Measurements from ENCODE around the gene POU3F3.
A peak's percentile ranks its signal among the peaks of the same experiment; 100 is the strongest.

The POU3F3 gene

GRCh38 chr2:104853534-104854497 is at the start of gene POU3F3:
Gene POU3F3 (plus strand): TSS chr2:104854115. CDS start chr2:104855511, 1,396 bp downstream.
- H3K4me3 Mint-ChIP-seq, result peak within 1 kb of the TSS; percentile 74

GRCh38 chr2:104804148-104804890 is 49.6 kb upstream of the POU3F3 start:
- Mint-ChIP-seq H3K27me3 (ENCODE audit: low read depth) (no peaks in the 10 kb centered on the region), H3K4me3 (no peak overlapping the region), H3K27ac (no peak overlapping the region), H3K4me1 (ENCODE audit: low read depth) (no peaks in the 10 kb centered on the region), H3K36me3 (ENCODE audit: low read depth) (no peaks in the 10 kb centered on the region), H3K9me3 (peaks cover 14% of the 10 kb centered on the region)

More at GRCh38 chr2:104853534-104854497, at the start of gene POU3F3:
- Mint-ChIP-seq H3K36me3 (ENCODE audit: low read depth) (peaks cover 8% of the 10 kb centered on the region), H3K27ac (peak within 1 kb of the TSS; percentile 91), H3K9me3 (peaks cover 4% of the 10 kb centered on the region), H3K27me3 (ENCODE audit: low read depth) (peaks cover 82% of the 10 kb centered on the region), H3K4me1 (ENCODE audit: low read depth) (peaks cover 28% of the 10 kb centered on the region)

GRCh38 chr2:104812286-104812685 is 41.6 kb upstream of the POU3F3 start:
- Mint-ChIP-seq H3K9me3 (peaks cover 4% of the 10 kb centered on the region), H3K27me3 (ENCODE audit: low read depth) (no peaks in the 10 kb centered on the region), H3K36me3 (ENCODE audit: low read depth) (no peaks in the 10 kb centered on the region), H3K27ac (no peak overlapping the region), H3K4me3 (no peak overlapping the region), H3K4me1 (ENCODE audit: low read depth) (no peaks in the 10 kb centered on the region)

- H3K4me1 Mint-ChIP-seq (ENCODE audit: low read depth), result no peaks in the 10 kb centered on the region
- H3K4me3 Mint-ChIP-seq, result no peak overlapping the region
These were observed 37.8 kb upstream of the POU3F3 start for GRCh38 chr2:104816143-104816542.

GRCh38 chr2:104818264-104818663 is 35.7 kb upstream of the POU3F3 start:
- Mint-ChIP-seq H3K4me1 (ENCODE audit: low read depth) (no peaks in the 10 kb centered on the region), H3K27ac (no peak overlapping the region), H3K36me3 (ENCODE audit: low read depth) (no peaks in the 10 kb centered on the region), H3K4me3 (no peak overlapping the region), H3K9me3 (no peaks in the 10 kb centered on the region), H3K27me3 (ENCODE audit: low read depth) (no peaks in the 10 kb centered on the region)

More at GRCh38 chr2:104816143-104816542, 37.8 kb upstream of the POU3F3 start:
- H3K36me3 Mint-ChIP-seq (ENCODE audit: low read depth), result no peaks in the 10 kb centered on the region
- no peaks in the 10 kb centered on the region for H3K27me3 Mint-ChIP-seq (ENCODE audit: low read depth)
- H3K27ac Mint-ChIP-seq, result no peak overlapping the region
- H3K9me3 Mint-ChIP-seq, result no peaks in the 10 kb centered on the region

- Mint-ChIP-seq H3K4me1 (ENCODE audit: low read depth) (no peaks in the 10 kb centered on the region), H3K27me3 (ENCODE audit: low read depth) (no peaks in the 10 kb centered on the region), H3K9me3 (peaks cover 12% of the 10 kb centered on the region), H3K4me3 (no peak overlapping the region), H3K36me3 (ENCODE audit: low read depth) (no peaks in the 10 kb centered on the region), H3K27ac (no peak overlapping the region)
These were observed 33.8 kb upstream of the POU3F3 start for GRCh38 chr2:104820126-104820525.

GRCh38 chr2:104825124-104825865 is 28.6 kb upstream of the POU3F3 start:
- H3K36me3 Mint-ChIP-seq (ENCODE audit: low read depth), result no peaks in the 10 kb centered on the region
- no peak overlapping the region for H3K4me3 Mint-ChIP-seq
- no peak overlapping the region for H3K27ac Mint-ChIP-seq
- H3K4me1 Mint-ChIP-seq (ENCODE audit: low read depth), result no peaks in the 10 kb centered on the region
- H3K9me3 Mint-ChIP-seq, result peaks cover 12% of the 10 kb centered on the region
- no peaks in the 10 kb centered on the region for H3K27me3 Mint-ChIP-seq (ENCODE audit: low read depth)

GRCh38 chr2:104826016-104826415 is 27.9 kb upstream of the POU3F3 start:
- Mint-ChIP-seq H3K36me3 (ENCODE audit: low read depth) (no peaks in the 10 kb centered on the region), H3K9me3 (peaks cover 12% of the 10 kb centered on the region), H3K27me3 (ENCODE audit: low read depth) (no peaks in the 10 kb centered on the region), H3K4me1 (ENCODE audit: low read depth) (no peaks in the 10 kb centered on the region), H3K27ac (no peak overlapping the region), H3K4me3 (no peak overlapping the region)

GRCh38 chr2:104831742-104832141 is 22.2 kb upstream of the POU3F3 start:
- no peaks in the 10 kb centered on the region for H3K36me3 Mint-ChIP-seq (ENCODE audit: low read depth)
- H3K9me3 Mint-ChIP-seq, result no peaks in the 10 kb centered on the region
- no peak overlapping the region for H3K27ac Mint-ChIP-seq
- no peaks in the 10 kb centered on the region for H3K4me1 Mint-ChIP-seq (ENCODE audit: low read depth)
- no peak overlapping the region for H3K4me3 Mint-ChIP-seq
- H3K27me3 Mint-ChIP-seq (ENCODE audit: low read depth), result peaks cover 3% of the 10 kb centered on the region

GRCh38 chr2:104834431-104835153 is 19.3 kb upstream of the POU3F3 start:
- peaks cover 15% of the 10 kb centered on the region for H3K27me3 Mint-ChIP-seq (ENCODE audit: low read depth)
- H3K27ac Mint-ChIP-seq, result no peak overlapping the region
- no peak overlapping the region for H3K4me3 Mint-ChIP-seq
- H3K9me3 Mint-ChIP-seq, result no peaks in the 10 kb centered on the region
- no peaks in the 10 kb centered on the region for H3K36me3 Mint-ChIP-seq (ENCODE audit: low read depth)
- no peaks in the 10 kb centered on the region for H3K4me1 Mint-ChIP-seq (ENCODE audit: low read depth)

- H3K27ac Mint-ChIP-seq, result no peak overlapping the region
- no peaks in the 10 kb centered on the region for H3K4me1 Mint-ChIP-seq (ENCODE audit: low read depth)
- no peaks in the 10 kb centered on the region for H3K36me3 Mint-ChIP-seq (ENCODE audit: low read depth)
- H3K9me3 Mint-ChIP-seq, result no peaks in the 10 kb centered on the region
- H3K27me3 Mint-ChIP-seq (ENCODE audit: low read depth), result peaks cover 26% of the 10 kb centered on the region
- no peak overlapping the region for H3K4me3 Mint-ChIP-seq
These were observed 17.6 kb upstream of the POU3F3 start for GRCh38 chr2:104836265-104836664.

- Mint-ChIP-seq H3K27ac (no peak overlapping the region), H3K9me3 (no peaks in the 10 kb centered on the region), H3K27me3 (ENCODE audit: low read depth) (peaks cover 31% of the 10 kb centered on the region), H3K4me3 (no peak overlapping the region), H3K36me3 (ENCODE audit: low read depth) (no peaks in the 10 kb centered on the region), H3K4me1 (ENCODE audit: low read depth) (no peaks in the 10 kb centered on the region)
These were observed 17.1 kb upstream of the POU3F3 start for GRCh38 chr2:104836841-104837240.

- H3K27ac Mint-ChIP-seq, result no peak overlapping the region
- H3K4me1 Mint-ChIP-seq (ENCODE audit: low read depth), result peaks cover 2% of the 10 kb centered on the region
- no peaks in the 10 kb centered on the region for H3K9me3 Mint-ChIP-seq
- peaks cover 55% of the 10 kb centered on the region for H3K27me3 Mint-ChIP-seq (ENCODE audit: low read depth)
- H3K36me3 Mint-ChIP-seq (ENCODE audit: low read depth), result no peaks in the 10 kb centered on the region
- no peak overlapping the region for H3K4me3 Mint-ChIP-seq
These were observed 13.8 kb upstream of the POU3F3 start for GRCh38 chr2:104840156-104840555.

Data from T-helper 1 cell treated with Interleukin-12 subunit alpha and Interleukin-12 subunit beta and Interleukin-4 antibody, amounts not matched to agents 30 μg/mL and 1 μg/mL, for 36 hours (primary cell).